ENCODE measurements around the gene CHST15. TPM values are rescaled to one million over a fixed set of nuclear protein-coding genes. Genes with fewer than 3 reads are reported as not detected.

The CHST15 gene
- total and polyA plus RNA-seq, 11 donors = 0.88 to 27.1 (median 4.1) TPM

DNA sequence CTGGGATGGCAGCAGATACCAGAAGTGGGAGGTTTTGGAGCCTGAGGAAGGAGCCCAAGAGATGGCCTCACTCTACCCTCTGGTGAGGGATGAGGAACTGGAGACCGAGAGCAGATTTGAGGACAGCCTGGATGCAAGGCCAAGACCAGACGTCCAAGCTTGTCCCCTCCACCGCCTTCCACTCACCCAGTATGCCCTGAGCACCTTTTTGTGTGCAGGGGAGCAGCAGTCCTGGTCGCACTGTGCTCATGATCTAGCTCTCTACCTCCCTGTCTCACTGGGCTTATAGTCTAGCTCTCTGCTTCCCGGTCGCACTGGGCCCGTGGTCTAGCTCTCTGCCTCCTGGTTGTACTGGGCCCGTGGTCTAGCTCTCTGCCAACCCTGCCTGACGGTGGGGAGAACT is 33.6 kb upstream of the CHST15 start:
- WGBS, 4 donors = 88 to 96% (median 94%) methylated on average over 9 of the region's 9 CpGs
- Histone ChIP-seq H3K27ac (no peak overlapping the region), H3K36me3 (no peaks in the 10 kb centered on the region), H3K4me1 (peaks cover 0 to 9% (median 1%) of the 10 kb centered on the region in 12 donors), H3K4me3 (no peak overlapping the region), H3K9me3 (no peaks in the 10 kb centered on the region), H3K27me3 (no peaks in the 10 kb centered on the region)
- no peak for DNase-seq
- TF ChIP-seq POLR2A (IDR thresholded peaks at IDR 0.05) (no peak), CTCF (IDR thresholded peaks at IDR 0.05) (no peak)
- ATAC-seq = no peak
- intact Hi-C loops (cut with DNase I) = no loop called here

DNA sequence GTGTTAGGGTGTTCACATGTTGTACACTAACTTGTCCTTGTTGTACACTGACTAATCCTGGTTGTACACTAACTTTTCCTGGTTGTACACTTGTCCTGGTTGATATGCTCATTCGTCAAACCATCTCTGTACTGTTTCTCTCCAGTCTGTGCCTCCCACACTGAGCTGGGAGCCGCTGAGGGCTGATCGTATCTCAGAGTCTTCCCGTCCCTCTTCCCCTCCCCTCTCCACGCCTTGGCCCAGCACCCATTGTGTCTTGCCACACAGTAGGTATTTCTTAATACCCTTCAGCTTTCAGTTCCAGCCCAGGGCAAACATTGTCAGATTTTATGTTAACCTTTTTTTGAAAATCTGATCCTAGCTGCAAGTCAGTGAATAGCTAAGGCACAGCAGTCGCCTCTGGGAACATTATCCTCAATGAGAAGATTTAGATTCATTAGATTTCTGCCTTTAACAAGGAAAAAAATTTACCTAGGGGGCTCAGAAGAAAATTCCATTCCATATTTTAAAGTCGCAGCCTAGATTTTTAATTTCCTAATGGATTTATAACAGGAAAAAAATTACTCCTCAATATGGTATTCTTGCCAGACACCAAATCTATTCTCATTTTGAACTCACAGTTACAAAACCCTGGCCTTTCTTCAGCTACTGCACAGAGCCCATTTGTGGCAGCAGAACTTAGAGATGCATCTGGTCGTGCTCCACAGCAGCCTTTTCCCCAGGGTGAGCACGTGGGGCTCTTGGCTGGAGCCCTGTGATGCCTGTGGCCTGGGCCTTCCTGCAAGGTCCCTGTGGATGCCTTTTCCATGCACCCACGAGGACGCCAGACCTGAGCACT is 33.0 kb upstream of the CHST15 start:
- Histone ChIP-seq H3K4me1 (peaks cover 0 to 9% (median 1%) of the 10 kb centered on the region in 12 donors), H3K27ac (no peak overlapping the region), H3K9me3 (no peaks in the 10 kb centered on the region), H3K27me3 (no peaks in the 10 kb centered on the region), H3K36me3 (no peaks in the 10 kb centered on the region), H3K4me3 (no peak overlapping the region)
- 57 to 68% (median 63%) methylated on average over 11 of the region's 11 CpGs for WGBS, 4 donors
- intact Hi-C loops (cut with DNase I) = no loop called here
- ATAC-seq (no peak), DNase-seq (no peak)
- TF ChIP-seq POLR2A (IDR thresholded peaks at IDR 0.05) = no peak
- no peak for TF ChIP-seq CTCF (IDR thresholded peaks at IDR 0.05)

DNA sequence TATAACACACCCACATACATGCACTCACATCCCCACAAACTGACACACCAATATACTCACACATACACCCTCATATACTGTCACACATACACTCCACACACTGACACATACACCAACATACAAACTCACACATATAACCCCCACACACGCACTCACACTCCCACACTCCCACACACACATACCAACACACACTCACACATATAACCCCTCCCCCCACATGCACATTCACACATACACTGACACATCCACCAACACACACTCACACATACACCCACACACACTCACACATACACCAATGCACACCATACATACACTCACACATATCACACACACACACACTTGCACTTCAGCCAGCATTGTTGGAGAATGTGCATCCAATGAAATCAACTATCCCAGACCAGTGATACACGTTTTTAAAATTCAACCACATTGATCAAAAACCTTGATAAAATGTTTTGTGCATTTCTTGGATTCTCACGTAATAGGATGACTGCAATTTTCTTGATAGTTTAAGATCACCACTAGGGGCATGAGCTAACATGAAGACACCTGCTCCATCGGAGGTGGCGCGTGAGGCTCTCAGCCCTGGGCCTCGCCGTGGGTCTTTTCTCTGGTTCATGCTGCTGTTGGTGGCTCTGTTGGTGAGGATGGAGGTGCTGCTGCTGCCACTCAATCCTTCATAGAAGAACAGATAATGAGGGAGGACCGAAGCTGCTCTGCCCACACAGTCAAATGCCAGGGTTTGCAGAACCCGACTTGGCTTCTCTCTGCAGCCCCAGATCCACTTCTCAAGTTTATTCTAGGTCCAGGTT is 32.1 kb upstream of the CHST15 start:
- no peaks in the 10 kb centered on the region for H3K36me3 ChIP-seq
- no peak for TF ChIP-seq POLR2A (IDR thresholded peaks at IDR 0.05)
- peak in 8 of 12 donors; percentile 12 to 30 (median 23) for TF ChIP-seq CTCF (IDR thresholded peaks at IDR 0.05)
- intact Hi-C loops (cut with DNase I) = loop anchor here in 1 of 10 donors (2.0 kb wide), 1 partner anchor 23 kb away; no protein-coding TSS in a partner anchor
- WGBS, 4 donors = 66 to 80% (median 76%) methylated on average over 10 of the region's 10 CpGs
- H3K9me3 ChIP-seq = no peaks in the 10 kb centered on the region
- H3K27ac ChIP-seq = no peak overlapping the region
- no peak for DNase-seq
- H3K4me3 ChIP-seq = no peak overlapping the region
- H3K27me3 ChIP-seq = no peaks in the 10 kb centered on the region
- ATAC-seq = no peak
- peaks cover 0 to 9% (median 1%) of the 10 kb centered on the region in 12 donors for H3K4me1 ChIP-seq

DNA sequence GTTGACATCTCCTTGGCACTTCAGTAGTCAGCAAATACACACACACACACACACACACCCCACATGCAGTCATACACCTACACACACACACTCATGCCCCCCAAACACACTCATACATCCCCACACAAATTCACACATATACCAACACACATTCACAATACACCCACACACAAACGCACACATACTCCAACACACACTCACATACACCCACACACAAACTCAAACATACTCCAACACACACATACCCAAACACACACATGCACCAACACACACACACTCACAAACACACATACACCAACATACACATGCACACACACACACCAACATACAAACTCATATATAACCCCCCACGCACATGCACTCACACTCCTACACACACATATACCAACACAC is 31.4 kb upstream of the CHST15 start:
- Histone ChIP-seq H3K27ac (no peak overlapping the region), H3K9me3 (no peaks in the 10 kb centered on the region), H3K4me1 (peaks cover 0 to 13% (median 2%) of the 10 kb centered on the region in 12 donors), H3K4me3 (no peak overlapping the region), H3K36me3 (no peaks in the 10 kb centered on the region), H3K27me3 (no peaks in the 10 kb centered on the region)
- intact Hi-C loops (cut with DNase I) = loop anchor here in 1 of 10 donors (2.0 kb wide), 1 partner anchor 24 kb away; no protein-coding TSS in a partner anchor
- no peak for TF ChIP-seq CTCF (IDR thresholded peaks at IDR 0.05)
- no peak for TF ChIP-seq POLR2A (IDR thresholded peaks at IDR 0.05)
- no peak for ATAC-seq
- DNase-seq = no peak
- 97 to 100% (median 98%) methylated on average over 2 of the region's 2 CpGs for WGBS, 4 donors
